ENCODE results near the gene TMIE.
"Not testable (repeated sequence)": the region's sequence is repeated elsewhere in the genome, so short reads cannot be mapped to it uniquely, and the experiment has no call there.

The TMIE gene

GRCh38 chr3:46690798-46691197 lies 10.4 kb upstream of the TMIE start:
- DNase-seq = no peak

- DNase-seq = no peak
These were observed 8.6 kb upstream of the TMIE start for GRCh38 chr3:46692566-46692990.

GRCh38 chr3:46693038-46693891 lies 7.9 kb upstream of the TMIE start, which contains the start of gene ALS2CL:
Gene ALS2CL, minus strand, starts transcription at chr3:46693679. Its CDS starts 4,239 bp downstream, at chr3:46689440.
- DNase-seq = peak; percentile 61

- no peak for DNase-seq
These were observed 7.3 kb upstream of the TMIE start for GRCh38 chr3:46693892-46694226.

- no peak for DNase-seq
These were observed 6.7 kb upstream of the TMIE start for GRCh38 chr3:46694520-46694919.

- DNase-seq = no peak
These were observed 5.8 kb upstream of the TMIE start for GRCh38 chr3:46695177-46695961.

GRCh38 chr3:46695962-46696894 lies 5.0 kb upstream of the TMIE start:
- DNase-seq = no peak

- no peak for DNase-seq
These were observed 1.3 kb upstream of the TMIE start for GRCh38 chr3:46699676-46700523.

GRCh38 chr3:46700772-46701171 lies 420 bp upstream of the TMIE start:
- peak; percentile 80 for DNase-seq

- DNase-seq = no peak
These were observed 1.2 kb downstream of the TMIE start for GRCh38 chr3:46702246-46703012.

- DNase-seq = no peak
These were observed 1.9 kb downstream of the TMIE start for GRCh38 chr3:46703013-46703520.

- not testable (repeated sequence) for DNase-seq
These were observed 3.2 kb downstream of the TMIE start for GRCh38 chr3:46704346-46704745.

GRCh38 chr3:46705022-46705530 lies 3.9 kb downstream of the TMIE start:
- peak; percentile 81 for DNase-seq

- DNase-seq = peak; percentile 80
These were observed 4.8 kb downstream of the TMIE start for GRCh38 chr3:46705751-46706552.

- no peak for DNase-seq
These were observed 5.8 kb downstream of the TMIE start for GRCh38 chr3:46706771-46707582.

GRCh38 chr3:46707601-46708011 lies 6.4 kb downstream of the TMIE start:
- DNase-seq = no peak

- no peak for DNase-seq
These were observed 7.4 kb downstream of the TMIE start for GRCh38 chr3:46708401-46709156.

GRCh38 chr3:46709157-46709654 lies 8.0 kb downstream of the TMIE start:
- DNase-seq = no peak

Measured in left hindlimb (tissue), 1 donor.